ENCODE data around the gene MMP21. TPM values are rescaled to one million over a fixed set of nuclear protein-coding genes. Genes with fewer than 3 reads are reported as not detected.

Gene MMP21
- polyA plus RNA-seq, 1 donor from 2014 or later: not detected

DNA sequence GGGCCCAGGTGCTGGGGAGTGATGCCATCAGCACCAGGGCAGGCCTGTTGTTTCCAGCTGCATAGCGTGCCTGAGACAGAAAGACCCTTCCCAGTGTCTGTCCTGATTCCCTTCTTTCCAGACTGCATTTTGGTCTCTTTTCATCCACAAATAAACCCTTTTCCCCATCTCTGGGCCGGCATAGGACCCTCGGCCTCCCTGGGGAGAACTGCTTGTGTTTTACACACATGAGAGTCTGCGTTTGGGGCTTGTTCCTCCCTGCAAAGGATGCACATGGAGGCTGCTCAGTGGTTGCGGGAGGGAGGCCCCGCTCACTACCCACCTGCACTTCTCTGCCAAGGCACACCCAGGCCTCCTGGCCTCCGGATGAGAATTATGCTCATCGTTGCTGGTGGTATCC, 5.8 kb upstream of the MMP21 start:
- Histone ChIP-seq H2AFZ (ENCODE audit: low read depth, low read length) (no peak overlapping the region), H3K4me2 (ENCODE audit: low read length) (no peak overlapping the region), H3K9me2 (ENCODE audit: insufficient read depth, low read length) (no peaks in the 10 kb centered on the region), H3K9ac (ENCODE audit: low read length) (no peak overlapping the region), H3K27me3 (ENCODE audit: insufficient read depth, low read depth, low read length) (no peaks in the 10 kb centered on the region), H4K20me1 (ENCODE audit: insufficient read depth) (no peaks in the 10 kb centered on the region), H3K9me3 (ENCODE audit: low read length) (no peaks in the 10 kb centered on the region), H3K27ac (ENCODE audit: low read length) (no peak overlapping the region), H3K4me3 (ENCODE audit: low read length) (no peak overlapping the region), H3F3A (ENCODE audit: insufficient read depth, low read length, poor library complexity, severe bottlenecking) (no peaks in the 10 kb centered on the region), H3K79me2 (replicated peaks; ENCODE audit: insufficient read depth, low read length) (no peaks in the 10 kb centered on the region), H3K36me3 (ENCODE audit: insufficient read depth, low read length) (no peaks in the 10 kb centered on the region)
- TF ChIP-seq EZH2 (IDR thresholded peaks at IDR 0.05; ENCODE audit: borderline replicate concordance, insufficient read depth, low read length, poor library complexity, severe bottlenecking): no peak
- TF ChIP-seq, protein P1, sequence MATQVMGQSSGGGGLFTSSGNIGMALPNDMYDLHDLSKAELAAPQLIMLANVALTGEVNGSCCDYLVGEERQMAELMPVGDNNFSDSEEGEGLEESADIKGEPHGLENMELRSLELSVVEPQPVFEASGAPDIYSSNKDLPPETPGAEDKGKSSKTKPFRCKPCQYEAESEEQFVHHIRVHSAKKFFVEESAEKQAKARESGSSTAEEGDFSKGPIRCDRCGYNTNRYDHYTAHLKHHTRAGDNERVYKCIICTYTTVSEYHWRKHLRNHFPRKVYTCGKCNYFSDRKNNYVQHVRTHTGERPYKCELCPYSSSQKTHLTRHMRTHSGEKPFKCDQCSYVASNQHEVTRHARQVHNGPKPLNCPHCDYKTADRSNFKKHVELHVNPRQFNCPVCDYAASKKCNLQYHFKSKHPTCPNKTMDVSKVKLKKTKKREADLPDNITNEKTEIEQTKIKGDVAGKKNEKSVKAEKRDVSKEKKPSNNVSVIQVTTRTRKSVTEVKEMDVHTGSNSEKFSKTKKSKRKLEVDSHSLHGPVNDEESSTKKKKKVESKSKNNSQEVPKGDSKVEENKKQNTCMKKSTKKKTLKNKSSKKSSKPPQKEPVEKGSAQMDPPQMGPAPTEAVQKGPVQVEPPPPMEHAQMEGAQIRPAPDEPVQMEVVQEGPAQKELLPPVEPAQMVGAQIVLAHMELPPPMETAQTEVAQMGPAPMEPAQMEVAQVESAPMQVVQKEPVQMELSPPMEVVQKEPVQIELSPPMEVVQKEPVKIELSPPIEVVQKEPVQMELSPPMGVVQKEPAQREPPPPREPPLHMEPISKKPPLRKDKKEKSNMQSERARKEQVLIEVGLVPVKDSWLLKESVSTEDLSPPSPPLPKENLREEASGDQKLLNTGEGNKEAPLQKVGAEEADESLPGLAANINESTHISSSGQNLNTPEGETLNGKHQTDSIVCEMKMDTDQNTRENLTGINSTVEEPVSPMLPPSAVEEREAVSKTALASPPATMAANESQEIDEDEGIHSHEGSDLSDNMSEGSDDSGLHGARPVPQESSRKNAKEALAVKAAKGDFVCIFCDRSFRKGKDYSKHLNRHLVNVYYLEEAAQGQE (IDR thresholded peaks at IDR 0.05; ENCODE audit: borderline replicate concordance): no peak
- TF ChIP-seq TAF1 (IDR thresholded peaks at IDR 0.05; ENCODE audit: low read depth): no peak
- no peak for TF ChIP-seq SMC3 (conservative IDR thresholded peaks at IDR 0.05; ENCODE audit: poor library complexity)
- no peak for TF ChIP-seq RAD21 (conservative IDR thresholded peaks at IDR 0.05)
- no peak for TF ChIP-seq MXI1 (conservative IDR thresholded peaks at IDR 0.05; ENCODE audit: poor library complexity, severe bottlenecking)
- no peak for TF ChIP-seq EP300 (conservative IDR thresholded peaks at IDR 0.05; ENCODE audit: poor library complexity, severe bottlenecking)
- no peak for TF ChIP-seq POLR2AphosphoS5 (IDR thresholded peaks at IDR 0.05)
- TF ChIP-seq, protein P2, sequence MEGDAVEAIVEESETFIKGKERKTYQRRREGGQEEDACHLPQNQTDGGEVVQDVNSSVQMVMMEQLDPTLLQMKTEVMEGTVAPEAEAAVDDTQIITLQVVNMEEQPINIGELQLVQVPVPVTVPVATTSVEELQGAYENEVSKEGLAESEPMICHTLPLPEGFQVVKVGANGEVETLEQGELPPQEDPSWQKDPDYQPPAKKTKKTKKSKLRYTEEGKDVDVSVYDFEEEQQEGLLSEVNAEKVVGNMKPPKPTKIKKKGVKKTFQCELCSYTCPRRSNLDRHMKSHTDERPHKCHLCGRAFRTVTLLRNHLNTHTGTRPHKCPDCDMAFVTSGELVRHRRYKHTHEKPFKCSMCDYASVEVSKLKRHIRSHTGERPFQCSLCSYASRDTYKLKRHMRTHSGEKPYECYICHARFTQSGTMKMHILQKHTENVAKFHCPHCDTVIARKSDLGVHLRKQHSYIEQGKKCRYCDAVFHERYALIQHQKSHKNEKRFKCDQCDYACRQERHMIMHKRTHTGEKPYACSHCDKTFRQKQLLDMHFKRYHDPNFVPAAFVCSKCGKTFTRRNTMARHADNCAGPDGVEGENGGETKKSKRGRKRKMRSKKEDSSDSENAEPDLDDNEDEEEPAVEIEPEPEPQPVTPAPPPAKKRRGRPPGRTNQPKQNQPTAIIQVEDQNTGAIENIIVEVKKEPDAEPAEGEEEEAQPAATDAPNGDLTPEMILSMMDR (IDR thresholded peaks at IDR 0.05; ENCODE audit: poor library complexity, severe bottlenecking): no peak

DNA sequence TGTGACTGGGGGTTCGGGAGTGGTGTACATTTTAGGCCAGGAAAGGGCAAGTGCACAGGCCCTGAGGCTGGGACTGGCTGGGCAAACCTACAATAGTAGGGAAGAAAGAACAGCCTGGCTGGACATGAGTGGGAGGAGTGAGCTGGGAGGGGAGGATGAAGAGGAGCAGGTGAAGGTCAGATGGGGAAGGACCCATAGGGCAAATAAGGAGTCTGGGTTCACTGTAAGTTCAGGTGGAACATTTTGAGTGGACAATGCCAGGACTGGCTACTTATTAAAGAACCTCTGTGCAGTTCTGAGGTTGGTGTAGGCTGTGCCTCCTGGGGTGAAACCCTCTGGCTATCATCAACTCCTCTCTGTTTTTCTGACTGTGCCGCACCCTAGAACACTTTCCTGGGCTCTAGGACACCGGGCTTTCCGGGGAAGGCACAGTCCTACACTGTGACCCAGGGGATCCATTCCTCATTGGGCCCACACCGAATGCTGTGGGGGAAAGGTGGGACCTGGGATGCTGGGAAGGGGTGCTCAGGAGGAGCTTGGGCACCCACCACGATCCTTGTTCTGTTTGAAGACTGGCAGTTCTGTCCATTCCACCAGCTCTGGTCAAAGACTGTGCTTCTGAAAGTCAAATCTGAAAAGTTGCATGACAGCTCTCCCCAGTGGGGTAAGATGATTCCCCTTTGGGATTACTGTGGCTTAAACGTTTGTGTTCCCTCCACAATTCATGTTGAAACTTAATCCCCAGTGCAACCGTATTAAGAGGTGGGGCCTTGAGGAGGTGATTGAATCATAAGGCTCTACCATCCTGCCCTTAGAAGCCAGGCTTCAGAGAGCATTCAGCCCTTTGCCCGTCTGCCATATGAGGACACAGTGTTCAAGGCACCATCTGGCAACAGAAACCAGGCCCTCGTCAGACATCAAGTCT, 4.0 kb upstream of the MMP21 start:
- Histone ChIP-seq H3K9me3 (ENCODE audit: low read length) (no peaks in the 10 kb centered on the region), H3K27me3 (ENCODE audit: insufficient read depth, low read depth, low read length) (no peaks in the 10 kb centered on the region), H3K4me3 (ENCODE audit: low read length) (no peak overlapping the region), H2AFZ (ENCODE audit: low read depth, low read length) (no peak overlapping the region), H3K4me2 (ENCODE audit: low read length) (no peak overlapping the region), H3K36me3 (ENCODE audit: insufficient read depth, low read length) (no peaks in the 10 kb centered on the region), H3K27ac (ENCODE audit: low read length) (no peak overlapping the region), H3K79me2 (replicated peaks; ENCODE audit: insufficient read depth, low read length) (no peaks in the 10 kb centered on the region), H3K9me2 (ENCODE audit: insufficient read depth, low read length) (no peaks in the 10 kb centered on the region), H3K9ac (ENCODE audit: low read length) (no peak overlapping the region), H4K20me1 (ENCODE audit: insufficient read depth) (no peaks in the 10 kb centered on the region), H3F3A (ENCODE audit: insufficient read depth, low read length, poor library complexity, severe bottlenecking) (no peaks in the 10 kb centered on the region)
- TF ChIP-seq, protein P2 (IDR thresholded peaks at IDR 0.05; ENCODE audit: poor library complexity, severe bottlenecking): no peak
- TF ChIP-seq SMC3 (conservative IDR thresholded peaks at IDR 0.05; ENCODE audit: poor library complexity) (no peak), TAF1 (IDR thresholded peaks at IDR 0.05; ENCODE audit: low read depth) (no peak), POLR2AphosphoS5 (IDR thresholded peaks at IDR 0.05) (no peak), EP300 (conservative IDR thresholded peaks at IDR 0.05; ENCODE audit: poor library complexity, severe bottlenecking) (no peak), MXI1 (conservative IDR thresholded peaks at IDR 0.05; ENCODE audit: poor library complexity, severe bottlenecking) (no peak), EZH2 (IDR thresholded peaks at IDR 0.05; ENCODE audit: borderline replicate concordance, insufficient read depth, low read length, poor library complexity, severe bottlenecking) (no peak), RAD21 (conservative IDR thresholded peaks at IDR 0.05) (no peak)
- TF ChIP-seq, protein P1 (IDR thresholded peaks at IDR 0.05; ENCODE audit: borderline replicate concordance): no peak

Measured in neural cell (in vitro differentiated cells).